Vagina (tissue), 2 donors: ENCODE data around the gene CDH6.

Experiments
- POLR2A ChIP-seq, 2 donors: fragments of 450-650 bp; IDR thresholded peaks; one replicate each; pipeline ENCODE4 v1.6.1; 2017; ENCODE audit warnings: antibody characterized with exemption in 2 of 2, mild to moderate bottlenecking in 2 of 2, moderate library complexity in 2 of 2
- TF ChIP-seq, protein P1 (sequence below), 3 experiments: fragments of 450-650 bp in 2 of 3; fragments of 200-600 bp in 1 of 3; sonication (generic) in 1 of 3; IDR thresholded peaks; one replicate each; pipeline ENCODE4 v1.5.1; 2017 to 2019; ENCODE audit warnings: antibody characterized with exemption in 3 of 3, mild to moderate bottlenecking in 2 of 3, moderate library complexity in 2 of 3

- TF ChIP-seq, protein P1, sequence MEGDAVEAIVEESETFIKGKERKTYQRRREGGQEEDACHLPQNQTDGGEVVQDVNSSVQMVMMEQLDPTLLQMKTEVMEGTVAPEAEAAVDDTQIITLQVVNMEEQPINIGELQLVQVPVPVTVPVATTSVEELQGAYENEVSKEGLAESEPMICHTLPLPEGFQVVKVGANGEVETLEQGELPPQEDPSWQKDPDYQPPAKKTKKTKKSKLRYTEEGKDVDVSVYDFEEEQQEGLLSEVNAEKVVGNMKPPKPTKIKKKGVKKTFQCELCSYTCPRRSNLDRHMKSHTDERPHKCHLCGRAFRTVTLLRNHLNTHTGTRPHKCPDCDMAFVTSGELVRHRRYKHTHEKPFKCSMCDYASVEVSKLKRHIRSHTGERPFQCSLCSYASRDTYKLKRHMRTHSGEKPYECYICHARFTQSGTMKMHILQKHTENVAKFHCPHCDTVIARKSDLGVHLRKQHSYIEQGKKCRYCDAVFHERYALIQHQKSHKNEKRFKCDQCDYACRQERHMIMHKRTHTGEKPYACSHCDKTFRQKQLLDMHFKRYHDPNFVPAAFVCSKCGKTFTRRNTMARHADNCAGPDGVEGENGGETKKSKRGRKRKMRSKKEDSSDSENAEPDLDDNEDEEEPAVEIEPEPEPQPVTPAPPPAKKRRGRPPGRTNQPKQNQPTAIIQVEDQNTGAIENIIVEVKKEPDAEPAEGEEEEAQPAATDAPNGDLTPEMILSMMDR (IDR thresholded peaks at IDR 0.05), result no peak
- no peak for TF ChIP-seq POLR2A (IDR thresholded peaks at IDR 0.05)
Observed at GRCh38 chr5:31196309-31196708, 2.8 kb downstream of the CDH6 start.
